H1 (cell line): ENCODE results near the gene PEX3. TPM values are rescaled to one million over a fixed set of nuclear protein-coding genes. Genes with fewer than 3 reads are reported as not detected.

Experiments used
- BRCA1 ChIP-seq: IDR thresholded peaks from 2 replicates; pipeline ENCODE4 v1.6.1; 2012; ENCODE audit warnings: low read depth, low read length, improper control_type of control experiment
- RNF2 ChIP-seq: fragments of 200-900, 300-1000 bp; sonication (generic); IDR thresholded peaks from 2 replicates; pipeline ENCODE4 v1.7.1; 2016; ENCODE audit warnings: borderline replicate concordance, low read depth, mild to moderate bottlenecking, antibody characterized with exemption, low read length; ENCODE audit not compliant: poor library complexity, severe bottlenecking; ENCODE audit errors: missing control alignments
- polyA plus RNA-seq, 7 experiments: library from polyadenylated mRNA; depleted of rRNA in 3 of 7; stranded (reverse) in 5 of 7; unstranded in 2 of 7; fragments of >200 nt in 5 of 7; fragments of 200-250 nt in 2 of 7; gene quantifications; 1 replicate in 5 of 7; 2 replicates in 1 of 7; 4 replicates in 1 of 7; pipeline versions ENCODE4 v1.2.1 to v1.2.3, GENCODE V29; 2011 to 2013; ENCODE audit warnings: missing spikeins in 2 of 7, mixed read lengths in 2 of 7
- total RNA-seq: library from RNA; stranded (reverse); fragmentation: NEBNext Ultra II Directional; extraction: Animal tissue kit (Norgen Biotek cat#: 25700); gene quantifications from 2 replicates; pipeline ENCODE4 v1.2.1, GENCODE V29; 2021

The PEX3 gene
- total and polyA plus RNA-seq, 2 of the 8 experiments (the other 6 are each of a cell fraction or from before 2014, with no cell fraction given) = 8.0 to 16.8 TPM

DNA sequence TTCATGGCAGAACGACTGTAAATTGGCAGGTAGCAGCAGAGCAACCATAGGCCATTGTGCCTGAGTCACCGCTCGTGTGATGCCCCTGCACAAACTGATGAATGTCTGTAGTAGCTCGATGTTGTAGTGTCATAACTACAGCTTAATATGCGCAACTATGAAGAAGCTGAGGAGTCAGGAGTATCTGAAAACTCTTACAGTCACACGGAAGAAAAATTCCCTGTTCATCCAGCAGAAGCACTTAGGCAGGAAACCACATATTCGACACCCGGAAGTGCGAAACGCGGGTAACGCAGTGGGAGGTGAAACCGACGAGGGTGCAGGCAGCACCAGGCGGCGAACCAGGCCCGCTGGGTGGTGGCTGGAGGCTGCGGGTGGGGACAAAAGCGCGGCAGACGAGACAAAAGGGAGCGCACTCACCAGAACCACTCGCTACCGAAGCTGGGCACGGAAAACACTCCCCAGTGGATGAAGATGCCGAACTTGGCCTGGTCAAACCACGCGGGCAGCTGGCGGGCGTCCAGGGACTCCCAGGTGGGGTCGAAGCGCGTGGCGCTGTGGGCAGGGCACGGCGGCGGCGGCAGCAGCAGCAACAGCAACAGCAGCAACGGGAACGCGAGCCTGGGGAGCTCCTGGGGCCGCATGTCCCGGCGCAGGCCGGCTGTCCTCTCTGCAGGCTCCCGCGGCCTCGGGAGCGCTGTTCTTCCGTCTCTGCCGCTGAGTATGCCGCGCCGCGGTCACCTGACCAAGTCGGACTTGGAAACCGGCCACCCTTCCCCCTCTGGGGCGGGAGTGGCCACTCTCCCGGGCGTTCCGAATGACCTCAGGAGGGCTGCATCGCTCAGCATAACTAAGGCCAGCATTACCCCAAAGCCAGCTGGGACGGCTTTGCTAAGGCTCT, 60.6 kb downstream of the PEX3 start, which contains the start of gene FUCA2 (continued):
- TF ChIP-seq RNF2 (peak; percentile 39), BRCA1 (no peak)
- TF ChIP-seq, all 59 proteins: peak for 21
